Measurements from ENCODE around the gene NRXN3.
A peak's percentile ranks its signal among the peaks of the same experiment; 100 is the strongest.
"Not testable (repeated sequence)": the region's sequence is repeated elsewhere in the genome, so short reads cannot be mapped to it uniquely, and the experiment has no call there.

NRXN3 gene

GRCh38 chr14:79712302-79712950, 1542.3 kb downstream of the NRXN3 start:
- no peak for DNase-seq

GRCh38 chr14:79721399-79722084, 1551.4 kb downstream of the NRXN3 start:
- no peak for DNase-seq

- DNase-seq, result no peak
These were observed 1555.0 kb downstream of the NRXN3 start for GRCh38 chr14:79724934-79725717.

- no peak for DNase-seq
These were observed 1557.7 kb downstream of the NRXN3 start for GRCh38 chr14:79727900-79728299.

- DNase-seq, result no peak
These were observed 1558.2 kb downstream of the NRXN3 start for GRCh38 chr14:79728331-79728730.

GRCh38 chr14:79729731-79730130, 1559.6 kb downstream of the NRXN3 start:
- DNase-seq, result no peak

GRCh38 chr14:79730196-79730595, 1560.0 kb downstream of the NRXN3 start:
- DNase-seq, result no peak

- DNase-seq, result peak; percentile 50
These were observed 1560.8 kb downstream of the NRXN3 start for GRCh38 chr14:79730953-79731352.

- peak; percentile 87 for DNase-seq
These were observed 1562.9 kb downstream of the NRXN3 start for GRCh38 chr14:79732911-79733655.

GRCh38 chr14:79734151-79734550, 1564.0 kb downstream of the NRXN3 start:
- DNase-seq, result no peak

- DNase-seq, result no peak
These were observed 1564.5 kb downstream of the NRXN3 start for GRCh38 chr14:79734656-79735055.

GRCh38 chr14:79735121-79735520, 1564.9 kb downstream of the NRXN3 start:
- no peak for DNase-seq

GRCh38 chr14:79740066-79740601, 1570.0 kb downstream of the NRXN3 start:
- no peak for DNase-seq

- DNase-seq, result no peak
These were observed 1572.0 kb downstream of the NRXN3 start for GRCh38 chr14:79742142-79742541.

- DNase-seq, result no peak
These were observed 1574.9 kb downstream of the NRXN3 start for GRCh38 chr14:79745046-79745445.

- no peak for DNase-seq
These were observed 1578.9 kb downstream of the NRXN3 start for GRCh38 chr14:79749065-79749464.

GRCh38 chr14:79758985-79759384, 1588.8 kb downstream of the NRXN3 start:
- DNase-seq, result no peak

- no peak for DNase-seq
These were observed 1594.2 kb downstream of the NRXN3 start for GRCh38 chr14:79764323-79764722.

GRCh38 chr14:79766511-79766910, 1596.3 kb downstream of the NRXN3 start:
- DNase-seq, result no peak

- no peak for DNase-seq
These were observed 1597.1 kb downstream of the NRXN3 start for GRCh38 chr14:79767251-79767650.

GRCh38 chr14:79767721-79768120, 1597.5 kb downstream of the NRXN3 start:
- DNase-seq, result not testable (repeated sequence)

- peak; percentile 31 for DNase-seq
These were observed 1611.7 kb downstream of the NRXN3 start for GRCh38 chr14:79781882-79782281.

- no peak for DNase-seq
These were observed 1612.9 kb downstream of the NRXN3 start for GRCh38 chr14:79783041-79783440.
